SK-N-SH (cell line): ENCODE data around the gene UNC5B. TPM values are rescaled to one million over a fixed set of nuclear protein-coding genes. Genes with fewer than 3 reads are reported as not detected.

ENCODE experiments used
- CTCF ChIA-PET: fragments of 300-600, 350-600 bp; formaldehyde crosslinking; extraction: SDS; loops from one replicate; lab custom pipeline; 2021; lab: Yijun Ruan, JAX
- POLR2A ChIA-PET: fragments of 350-600 bp; sonication (Branson Sonifier 250); formaldehyde crosslinking; extraction: SDS; loops from one replicate; lab custom pipeline; 2020; ENCODE audit warnings: antibody characterized with exemption, inconsistent platforms; lab: Yijun Ruan, JAX
- DNase-seq: peaks from one replicate; pipeline ENCODE4 v3.0.0; 2012
- H2AFZ ChIP-seq: fragments of 200-600 bp; sonication (generic); 2 replicates; pipeline ENCODE4 v1.8.1; 2016; ENCODE audit warnings: antibody characterized with exemption, mild to moderate bottlenecking, low read depth
- H3F3A ChIP-seq: fragments of 200-600 bp; sonication (generic); replicated peaks from 2 replicates; pipeline ENCODE3; 2016; ENCODE audit warnings: antibody characterized with exemption, mild to moderate bottlenecking; ENCODE audit not compliant: insufficient read depth
- H3K27ac ChIP-seq, 2 experiments: fragments of 200-500 bp in 1 of 2; fragments of 200-600 bp in 1 of 2; sonication (Bioruptor generic) in 1 of 2; sonication (generic), shearing (Covaris generic) in 1 of 2; 2 replicates each; pipeline versions ENCODE4 v1.5.1 to v1.6.1; 2014 to 2016; ENCODE audit warnings: low read depth in 2 of 2, inconsistent platforms in 1 of 2, low read length in 1 of 2, mild to moderate bottlenecking in 1 of 2, mixed read lengths in 1 of 2
- H3K27me3 ChIP-seq: fragments of 200-600 bp; sonication (generic), shearing (Covaris generic); 2 replicates; pipeline ENCODE4 v1.6.1; 2016; ENCODE audit warnings: mixed run types; ENCODE audit not compliant: insufficient read depth
- H3K36me3 ChIP-seq, 2 experiments: fragments of 200-500 bp in 1 of 2; fragments of 200-600 bp in 1 of 2; sonication (Bioruptor generic) in 1 of 2; sonication (generic) in 1 of 2; replicated peaks in 1 of 2; 2 replicates each; pipeline versions ENCODE3 to v1.5.1; 2014 to 2016; ENCODE audit warnings: low read length in 1 of 2, mild to moderate bottlenecking in 1 of 2; ENCODE audit not compliant: insufficient read depth in 2 of 2, control insufficient read depth in 1 of 2
- H3K4me1 ChIP-seq, 2 experiments: fragments of 200-500 bp in 1 of 2; fragments of 200-600 bp in 1 of 2; sonication (Bioruptor generic) in 1 of 2; sonication (generic), shearing (Covaris generic) in 1 of 2; 2 replicates each; pipeline versions ENCODE4 v1.5.1 to v1.6.1; 2014 to 2016; ENCODE audit warnings: low read depth in 1 of 2, low read length in 1 of 2, mixed run types in 1 of 2; ENCODE audit not compliant: insufficient read depth in 2 of 2, control insufficient read depth in 1 of 2
- H3K4me2 ChIP-seq: fragments of 200-600 bp; sonication (generic), shearing (Covaris generic); 2 replicates; pipeline ENCODE4 v1.6.1; 2017; ENCODE audit warnings: mixed run types
- H3K4me3 ChIP-seq, 2 experiments: fragments of 200-500 bp in 1 of 2; fragments of 200-600 bp in 1 of 2; sonication (Bioruptor generic) in 1 of 2; sonication (generic), shearing (Covaris generic) in 1 of 2; 2 replicates each; pipeline versions ENCODE4 v1.5.1 to v1.8.1; 2014 to 2016; ENCODE audit warnings: low read depth in 2 of 2, inconsistent platforms in 1 of 2, low read length in 1 of 2, mild to moderate bottlenecking in 1 of 2, mixed read lengths in 1 of 2, moderate library complexity in 1 of 2
- H3K79me2 ChIP-seq: fragments of 200-600 bp; sonication (generic); 2 replicates; pipeline ENCODE4 v1.8.1; 2017; ENCODE audit warnings: mild to moderate bottlenecking; ENCODE audit not compliant: insufficient read depth
- H3K9ac ChIP-seq: fragments of 200-600 bp; sonication (generic); 2 replicates; pipeline ENCODE4 v1.6.1; 2017; ENCODE audit warnings: mixed run types
- H3K9me2 ChIP-seq: fragments of 200-600 bp; sonication (generic); 2 replicates; pipeline ENCODE4 v1.6.1; 2017; ENCODE audit warnings: mixed run types
- H3K9me3 ChIP-seq: fragments of 200-600 bp; sonication (generic); 2 replicates; pipeline ENCODE4 v1.6.1; 2017; ENCODE audit warnings: mixed run types, mild to moderate bottlenecking, moderate library complexity
- H4K20me1 ChIP-seq: fragments of 200-600 bp; sonication (generic); 2 replicates; pipeline ENCODE4 v1.6.1; 2017; ENCODE audit warnings: mild to moderate bottlenecking, mixed run types; ENCODE audit not compliant: insufficient read depth
- FOSL2 ChIP-seq: IDR thresholded peaks from 2 replicates; pipeline ENCODE4 v1.4.0; 2012; ENCODE audit warnings: low read depth, mild to moderate bottlenecking, moderate library complexity, borderline replicate concordance
- NFIC ChIP-seq: IDR thresholded peaks from 2 replicates; pipeline ENCODE4 v1.4.0; 2012; ENCODE audit warnings: borderline replicate concordance
- NRF1 ChIP-seq: IDR thresholded peaks from 2 replicates; pipeline ENCODE4 v1.6.1; 2012; ENCODE audit warnings: low read depth, mild to moderate bottlenecking, low read length
- RCOR1 ChIP-seq: fragments of 150-350 bp; IDR thresholded peaks from 2 replicates; pipeline ENCODE4 v1.6.1; 2017; ENCODE audit warnings: antibody characterized with exemption, low read length
- RFX5 ChIP-seq: IDR thresholded peaks from 2 replicates; pipeline ENCODE4 v1.6.1; 2012; ENCODE audit warnings: mild to moderate bottlenecking, improper control_type of control experiment, low read length
- TAF1 ChIP-seq: IDR thresholded peaks from 2 replicates; pipeline ENCODE4 v1.6.1; 2012; ENCODE audit warnings: low read depth, mild to moderate bottlenecking, low read length, moderate library complexity, borderline replicate concordance
- TCF12 ChIP-seq: IDR thresholded peaks from 2 replicates; pipeline ENCODE4 v1.4.0; 2012
- TEAD4 ChIP-seq: IDR thresholded peaks from 2 replicates; pipeline ENCODE4 v1.4.0; 2012; ENCODE audit warnings: mild to moderate bottlenecking, borderline replicate concordance; ENCODE audit not compliant: insufficient read depth
- WGBS: methylation state at CpG from one replicate; pipeline ENCODE4 v1.1.6; 2017; ENCODE audit warnings: low lambda C conversion rate; 5-methylcytosine and 5-hydroxymethylcytosine counted together
- polyA plus RNA-seq, 3 experiments: library from polyadenylated mRNA; depleted of rRNA; stranded (reverse); fragments of >200 nt; gene quantifications; 2 replicates each; pipeline ENCODE4 v1.2.3, GENCODE V29; 2012
- TF ChIP-seq, protein P1 (sequence below): IDR thresholded peaks from 2 replicates; pipeline ENCODE4 v1.6.1; 2012; ENCODE audit warnings: mild to moderate bottlenecking, low read depth, low read length, moderate library complexity
- TF ChIP-seq, protein P2 (sequence below): IDR thresholded peaks from 2 replicates; pipeline ENCODE4 v1.4.0; 2012; ENCODE audit warnings: low read depth, borderline replicate concordance
- TF ChIP-seq, protein P3 (sequence below): fragments of 200-600 bp; sonication (generic); IDR thresholded peaks from 2 replicates; pipeline ENCODE4 v1.6.1; 2017; ENCODE audit warnings: antibody characterized with exemption, mild to moderate bottlenecking, moderate library complexity
- TF ChIP-seq, protein P4 (sequence below): fragments of 150-350 bp; IDR thresholded peaks from 2 replicates; pipeline ENCODE4 v1.6.1; 2017; ENCODE audit warnings: antibody characterized with exemption, low read length, low read depth, borderline replicate concordance
- TF ChIP-seq, protein P5 (sequence below): IDR thresholded peaks from 2 replicates; pipeline ENCODE4 v1.4.0; 2012; ENCODE audit warnings: low read depth, borderline replicate concordance

UNC5B gene
- polyA plus RNA-seq, 1 of the 3 experiments (the other 2 are of a cell fraction) = 13.8 TPM

DNA sequence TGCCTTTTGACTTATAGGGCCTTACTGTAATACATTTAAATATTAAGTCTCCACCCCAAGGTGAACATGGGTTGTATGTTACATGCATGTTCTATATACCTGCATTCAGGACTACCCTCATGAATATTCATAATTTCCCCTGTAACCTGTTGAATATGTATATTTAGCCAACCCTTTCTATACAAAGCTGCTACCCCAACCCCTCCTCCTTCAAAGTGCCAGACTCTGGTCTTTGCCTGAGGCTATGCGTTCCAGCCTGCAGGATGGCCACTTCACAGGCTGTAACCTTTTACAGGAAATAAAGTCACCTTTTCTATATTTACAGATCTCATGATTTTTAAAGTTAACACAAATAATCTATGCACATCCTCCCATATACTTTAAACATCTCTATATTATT, 10.1 kb upstream of the UNC5B start (continued):
- TF ChIP-seq, protein P1, sequence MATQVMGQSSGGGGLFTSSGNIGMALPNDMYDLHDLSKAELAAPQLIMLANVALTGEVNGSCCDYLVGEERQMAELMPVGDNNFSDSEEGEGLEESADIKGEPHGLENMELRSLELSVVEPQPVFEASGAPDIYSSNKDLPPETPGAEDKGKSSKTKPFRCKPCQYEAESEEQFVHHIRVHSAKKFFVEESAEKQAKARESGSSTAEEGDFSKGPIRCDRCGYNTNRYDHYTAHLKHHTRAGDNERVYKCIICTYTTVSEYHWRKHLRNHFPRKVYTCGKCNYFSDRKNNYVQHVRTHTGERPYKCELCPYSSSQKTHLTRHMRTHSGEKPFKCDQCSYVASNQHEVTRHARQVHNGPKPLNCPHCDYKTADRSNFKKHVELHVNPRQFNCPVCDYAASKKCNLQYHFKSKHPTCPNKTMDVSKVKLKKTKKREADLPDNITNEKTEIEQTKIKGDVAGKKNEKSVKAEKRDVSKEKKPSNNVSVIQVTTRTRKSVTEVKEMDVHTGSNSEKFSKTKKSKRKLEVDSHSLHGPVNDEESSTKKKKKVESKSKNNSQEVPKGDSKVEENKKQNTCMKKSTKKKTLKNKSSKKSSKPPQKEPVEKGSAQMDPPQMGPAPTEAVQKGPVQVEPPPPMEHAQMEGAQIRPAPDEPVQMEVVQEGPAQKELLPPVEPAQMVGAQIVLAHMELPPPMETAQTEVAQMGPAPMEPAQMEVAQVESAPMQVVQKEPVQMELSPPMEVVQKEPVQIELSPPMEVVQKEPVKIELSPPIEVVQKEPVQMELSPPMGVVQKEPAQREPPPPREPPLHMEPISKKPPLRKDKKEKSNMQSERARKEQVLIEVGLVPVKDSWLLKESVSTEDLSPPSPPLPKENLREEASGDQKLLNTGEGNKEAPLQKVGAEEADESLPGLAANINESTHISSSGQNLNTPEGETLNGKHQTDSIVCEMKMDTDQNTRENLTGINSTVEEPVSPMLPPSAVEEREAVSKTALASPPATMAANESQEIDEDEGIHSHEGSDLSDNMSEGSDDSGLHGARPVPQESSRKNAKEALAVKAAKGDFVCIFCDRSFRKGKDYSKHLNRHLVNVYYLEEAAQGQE = no peak
- TF ChIP-seq NFIC = no peak
- TF ChIP-seq, protein P2, sequence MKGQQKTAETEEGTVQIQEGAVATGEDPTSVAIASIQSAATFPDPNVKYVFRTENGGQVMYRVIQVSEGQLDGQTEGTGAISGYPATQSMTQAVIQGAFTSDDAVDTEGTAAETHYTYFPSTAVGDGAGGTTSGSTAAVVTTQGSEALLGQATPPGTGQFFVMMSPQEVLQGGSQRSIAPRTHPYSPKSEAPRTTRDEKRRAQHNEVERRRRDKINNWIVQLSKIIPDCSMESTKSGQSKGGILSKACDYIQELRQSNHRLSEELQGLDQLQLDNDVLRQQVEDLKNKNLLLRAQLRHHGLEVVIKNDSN = no peak
- TF ChIP-seq RCOR1 = no peak
- TF ChIP-seq FOSL2 = no peak
- TF ChIP-seq, all 33 proteins: peak for 0

DNA sequence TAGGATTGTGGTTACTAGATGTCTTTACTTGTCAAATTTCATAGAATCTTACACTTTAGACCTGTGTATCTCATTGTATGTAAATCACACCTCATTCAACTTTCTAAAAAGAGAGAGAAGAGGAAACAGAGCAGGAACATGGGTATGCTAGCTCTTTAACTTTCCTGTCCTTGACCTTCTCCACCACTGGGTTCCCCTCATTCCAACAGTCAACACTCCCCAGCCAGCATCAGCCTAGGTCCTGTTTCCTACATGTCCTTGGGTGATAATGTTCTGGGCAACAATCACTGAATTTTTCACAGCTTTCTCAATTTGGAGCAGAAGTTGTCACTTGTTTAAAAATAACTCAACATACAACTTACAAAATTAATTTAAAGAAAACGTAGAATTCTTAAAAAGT, 9.2 kb upstream of the UNC5B start:
- H4K20me1 ChIP-seq = no peaks in the 10 kb centered on the region
- no peaks in the 10 kb centered on the region for H3F3A ChIP-seq
- no peaks in the 10 kb centered on the region for H3K9me3 ChIP-seq
- H3K4me1 ChIP-seq = peaks cover 0 to 27% of the 10 kb centered on the region in 2 experiments; a peak in 2 of 4 replicates
- no peaks in the 10 kb centered on the region for H3K79me2 ChIP-seq
- peak overlapping the region in 1 of 2 experiments; percentile 91; a peak in 2 of 4 replicates for H3K27ac ChIP-seq
- ChIA-PET CTCF (interaction anchor here (1.1 to 7.0 kb wide), 4 partner anchors 17 to 300 kb away, joined by 3 to 48 read pairs (median 12); no protein-coding TSS in a partner anchor), POLR2A (no interaction called here)
- no peak overlapping the region for H3K4me2 ChIP-seq
- H3K9ac ChIP-seq = no peak overlapping the region
- H3K4me3 ChIP-seq = no peak overlapping the region
- no peak for DNase-seq
- no peaks in the 10 kb centered on the region; the same call in 1 of the 2 replicates for H3K27me3 ChIP-seq
- H2AFZ ChIP-seq = no peak overlapping the region
- H3K9me2 ChIP-seq = no peaks in the 10 kb centered on the region
- H3K36me3 ChIP-seq = no peaks in the 10 kb centered on the region
- TF ChIP-seq TAF1 (no peak), TCF12 (no peak), TEAD4 (no peak), RFX5 (no peak), NRF1 (no peak)
- TF ChIP-seq, protein P3, sequence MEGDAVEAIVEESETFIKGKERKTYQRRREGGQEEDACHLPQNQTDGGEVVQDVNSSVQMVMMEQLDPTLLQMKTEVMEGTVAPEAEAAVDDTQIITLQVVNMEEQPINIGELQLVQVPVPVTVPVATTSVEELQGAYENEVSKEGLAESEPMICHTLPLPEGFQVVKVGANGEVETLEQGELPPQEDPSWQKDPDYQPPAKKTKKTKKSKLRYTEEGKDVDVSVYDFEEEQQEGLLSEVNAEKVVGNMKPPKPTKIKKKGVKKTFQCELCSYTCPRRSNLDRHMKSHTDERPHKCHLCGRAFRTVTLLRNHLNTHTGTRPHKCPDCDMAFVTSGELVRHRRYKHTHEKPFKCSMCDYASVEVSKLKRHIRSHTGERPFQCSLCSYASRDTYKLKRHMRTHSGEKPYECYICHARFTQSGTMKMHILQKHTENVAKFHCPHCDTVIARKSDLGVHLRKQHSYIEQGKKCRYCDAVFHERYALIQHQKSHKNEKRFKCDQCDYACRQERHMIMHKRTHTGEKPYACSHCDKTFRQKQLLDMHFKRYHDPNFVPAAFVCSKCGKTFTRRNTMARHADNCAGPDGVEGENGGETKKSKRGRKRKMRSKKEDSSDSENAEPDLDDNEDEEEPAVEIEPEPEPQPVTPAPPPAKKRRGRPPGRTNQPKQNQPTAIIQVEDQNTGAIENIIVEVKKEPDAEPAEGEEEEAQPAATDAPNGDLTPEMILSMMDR = no peak
- TF ChIP-seq, protein P4, sequence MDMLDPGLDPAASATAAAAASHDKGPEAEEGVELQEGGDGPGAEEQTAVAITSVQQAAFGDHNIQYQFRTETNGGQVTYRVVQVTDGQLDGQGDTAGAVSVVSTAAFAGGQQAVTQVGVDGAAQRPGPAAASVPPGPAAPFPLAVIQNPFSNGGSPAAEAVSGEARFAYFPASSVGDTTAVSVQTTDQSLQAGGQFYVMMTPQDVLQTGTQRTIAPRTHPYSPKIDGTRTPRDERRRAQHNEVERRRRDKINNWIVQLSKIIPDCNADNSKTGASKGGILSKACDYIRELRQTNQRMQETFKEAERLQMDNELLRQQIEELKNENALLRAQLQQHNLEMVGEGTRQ = no peak
- TF ChIP-seq, protein P5, sequence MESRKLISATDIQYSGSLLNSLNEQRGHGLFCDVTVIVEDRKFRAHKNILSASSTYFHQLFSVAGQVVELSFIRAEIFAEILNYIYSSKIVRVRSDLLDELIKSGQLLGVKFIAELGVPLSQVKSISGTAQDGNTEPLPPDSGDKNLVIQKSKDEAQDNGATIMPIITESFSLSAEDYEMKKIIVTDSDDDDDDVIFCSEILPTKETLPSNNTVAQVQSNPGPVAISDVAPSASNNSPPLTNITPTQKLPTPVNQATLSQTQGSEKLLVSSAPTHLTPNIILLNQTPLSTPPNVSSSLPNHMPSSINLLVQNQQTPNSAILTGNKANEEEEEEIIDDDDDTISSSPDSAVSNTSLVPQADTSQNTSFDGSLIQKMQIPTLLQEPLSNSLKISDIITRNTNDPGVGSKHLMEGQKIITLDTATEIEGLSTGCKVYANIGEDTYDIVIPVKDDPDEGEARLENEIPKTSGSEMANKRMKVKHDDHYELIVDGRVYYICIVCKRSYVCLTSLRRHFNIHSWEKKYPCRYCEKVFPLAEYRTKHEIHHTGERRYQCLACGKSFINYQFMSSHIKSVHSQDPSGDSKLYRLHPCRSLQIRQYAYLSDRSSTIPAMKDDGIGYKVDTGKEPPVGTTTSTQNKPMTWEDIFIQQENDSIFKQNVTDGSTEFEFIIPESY = no peak
- WGBS = 39% methylated on average over 1 of the region's 1 CpG
